ENCODE data around the gene DTNA.

The DTNA gene

GRCh38 chr18:34936772-34937171, 226.7 kb downstream of the DTNA start:
- no peak for DNase-seq (ENCODE audit: low read depth)

- no peak for DNase-seq (ENCODE audit: low read depth)
Observed at GRCh38 chr18:34938090-34938489, 228.0 kb downstream of the DTNA start.

Data from GM04503 (cell line).